CD14-positive monocyte (primary cell): ENCODE data around the gene ATG4B. TPM values are rescaled to one million over a fixed set of nuclear protein-coding genes. Genes with fewer than 3 reads are reported as not detected.

Experiments
- DNase-seq, 3 donors: peaks; one replicate each; pipeline ENCODE4 v3.0.0-alpha.2; 2011 to 2022
- H2AFZ ChIP-seq: 2 replicates; pipeline ENCODE4 v1.6.0; 2012; ENCODE audit warnings: mild to moderate bottlenecking, low read depth, low read length, inconsistent platforms; ENCODE audit not compliant: insufficient read depth, poor library complexity, severe bottlenecking
- H3K27ac ChIP-seq, 2 donors: 1 replicate in 1 of 2; 2 replicates in 1 of 2; pipeline ENCODE4 v1.5.1; 2012 to 2013; ENCODE audit warnings: low read length in 2 of 2, control low read depth in 1 of 2, inconsistent platforms in 1 of 2, low read depth in 1 of 2, mild to moderate bottlenecking in 1 of 2
- H3K27me3 ChIP-seq, 2 donors: one replicate each; pipeline versions ENCODE4 v1.6.0 to v1.6.1; 2011 to 2013; ENCODE audit warnings: low read length in 2 of 2; ENCODE audit not compliant: control insufficient read depth in 2 of 2, insufficient read depth in 2 of 2
- H3K36me3 ChIP-seq, 2 donors: replicated peaks in 1 of 2; 1 replicate in 1 of 2; 2 replicates in 1 of 2; pipeline versions ENCODE4 v1.5.1 to v1.6.1; 2012 to 2013; ENCODE audit warnings: low read length in 2 of 2, control low read depth in 1 of 2, inconsistent platforms in 1 of 2, mild to moderate bottlenecking in 1 of 2; ENCODE audit not compliant: insufficient read depth in 2 of 2, control insufficient read depth in 1 of 2
- H3K4me1 ChIP-seq, 2 donors: 1 replicate in 1 of 2; 2 replicates in 1 of 2; pipeline versions ENCODE4 v1.5.1 to v1.6.1; 2012 to 2013; ENCODE audit warnings: low read length in 2 of 2, control low read depth in 1 of 2, inconsistent platforms in 1 of 2, mild to moderate bottlenecking in 1 of 2, moderate library complexity in 1 of 2; ENCODE audit not compliant: insufficient read depth in 2 of 2, control insufficient read depth in 1 of 2
- H3K4me2 ChIP-seq: replicated peaks from 2 replicates; pipeline ENCODE3; 2012; ENCODE audit warnings: low read length, moderate library complexity, mild to moderate bottlenecking; ENCODE audit not compliant: poor library complexity, severe bottlenecking; ENCODE audit errors: extremely low read depth
- H3K4me3 ChIP-seq, 3 experiments: fragments of 200-600 bp in 1 of 3; sonication (generic) in 1 of 3; replicated peaks in 1 of 3; 1 replicate in 2 of 3; 2 replicates in 1 of 3; pipeline ENCODE4 v1.5.1; 2011 to 2013; ENCODE audit warnings: low read length in 3 of 3, mild to moderate bottlenecking in 3 of 3, control low read depth in 2 of 3, low read depth in 2 of 3, inconsistent platforms in 1 of 3, moderate library complexity in 1 of 3
- H3K79me2 ChIP-seq: 2 replicates; pipeline ENCODE4 v1.6.0; 2012; ENCODE audit warnings: mild to moderate bottlenecking, control low read depth, inconsistent platforms, low read length, moderate library complexity; ENCODE audit not compliant: insufficient read depth
- H3K9ac ChIP-seq: 2 replicates; pipeline ENCODE4 v1.6.0; 2017; ENCODE audit warnings: low read length, mild to moderate bottlenecking; ENCODE audit not compliant: insufficient read depth, poor library complexity, severe bottlenecking
- H3K9me3 ChIP-seq, 2 donors: replicated peaks in 1 of 2; 1 replicate in 1 of 2; 2 replicates in 1 of 2; pipeline versions ENCODE4 v1.5.1 to v1.6.1; 2012 to 2013; ENCODE audit warnings: low read length in 2 of 2, control low read depth in 1 of 2; ENCODE audit not compliant: control insufficient read depth in 1 of 2, insufficient read depth in 1 of 2
- H4K20me1 ChIP-seq: 2 replicates; pipeline ENCODE4 v1.6.0; 2012; ENCODE audit warnings: mild to moderate bottlenecking, low read length, control low read depth, moderate library complexity; ENCODE audit not compliant: insufficient read depth
- H3K27ac Mint-ChIP-seq, 7 donors: one replicate each; pipeline ENCODE4 v1.8.0; 2020; ENCODE audit warnings: mild to moderate bottlenecking in 7 of 7, mixed read lengths in 7 of 7, moderate library complexity in 6 of 7, inconsistent platforms in 2 of 7
- H3K27me3 Mint-ChIP-seq, 3 donors: one replicate each; pipeline ENCODE4 v1.8.0; 2021 to 2022; ENCODE audit warnings: low read depth in 3 of 3, mild to moderate bottlenecking in 3 of 3, mixed read lengths in 3 of 3, moderate library complexity in 3 of 3, inconsistent platforms in 1 of 3
- H3K36me3 Mint-ChIP-seq, 2 donors: one replicate each; pipeline ENCODE4 v1.8.0; 2020; ENCODE audit warnings: mixed read lengths in 2 of 2, inconsistent platforms in 1 of 2, mild to moderate bottlenecking in 1 of 2
- H3K4me1 Mint-ChIP-seq: one replicate; pipeline ENCODE4 v1.8.0; 2020; ENCODE audit warnings: mild to moderate bottlenecking, mixed read lengths
- H3K4me3 Mint-ChIP-seq, 2 donors: one replicate each; pipeline ENCODE4 v1.8.0; 2020; ENCODE audit warnings: mild to moderate bottlenecking in 2 of 2, mixed read lengths in 2 of 2, moderate library complexity in 1 of 2
- H3K9me3 Mint-ChIP-seq, 7 donors: one replicate each; pipeline ENCODE4 v1.8.0; 2020 to 2022; ENCODE audit warnings: mixed read lengths in 7 of 7, mild to moderate bottlenecking in 6 of 7, moderate library complexity in 6 of 7, inconsistent platforms in 2 of 7
- CTCF ChIP-seq: fragments of 200-600 bp; IDR thresholded peaks from one replicate; pipeline ENCODE4 v1.8.0; 2022; ENCODE audit warnings: antibody characterized with exemption, mild to moderate bottlenecking
- WGBS: methylation state at CpG from one replicate; pipeline ENCODE4 v1.1.5; 2013; ENCODE audit warnings: missing lambda C conversion rate; ENCODE audit not compliant: insufficient coverage; 5-methylcytosine and 5-hydroxymethylcytosine counted together
- intact Hi-C, 2 donors: fragments of 100-400 bp; cut with micrococcal nuclease; formaldehyde crosslinking; loops; one replicate each; pipeline versions ENCODE4 v1.15.0 to v1.15.1; 2023
- polyA plus RNA-seq, 3 donors: library from polyadenylated mRNA; depleted of rRNA in 1 of 3; unstranded in 2 of 3; stranded (reverse) in 1 of 3; fragments of 300-500 nt in 2 of 3; fragments of >200 nt in 1 of 3; fragmentation: Illumina TruSeq in 2 of 3; gene quantifications; 1 replicate in 2 of 3; 2 replicates in 1 of 3; pipeline ENCODE4 v1.2.3, GENCODE V29; 2012 to 2021

The ATG4B gene
- polyA plus RNA-seq, 3 donors: 54.5 to 202 (median 58.9) TPM

- 90% methylated on average over 2 of the region's 6 CpGs for whole genome bisulfite sequencing
These were observed 37.9 kb upstream of the ATG4B start for GRCh38 chr2:241599615-241600014.

GRCh38 chr2:241601841-241602240 is 35.7 kb upstream of the ATG4B start:
- peaks cover 0 to 2% (median 1%) of the 10 kb centered on the region in 3 donors for H3K27me3 Mint-ChIP-seq
- no peaks in the 10 kb centered on the region for H3K4me1 Mint-ChIP-seq
- Histone ChIP-seq H3K27me3 (no peaks in the 10 kb centered on the region), H3K79me2 (no peaks in the 10 kb centered on the region), H3K4me3 (no peak overlapping the region), H3K27ac (no peak overlapping the region), H3K9ac (no peak overlapping the region), H4K20me1 (no peaks in the 10 kb centered on the region), H2AFZ (no peak overlapping the region), H3K4me1 (no peaks in the 10 kb centered on the region), H3K36me3 (peaks cover 60 to 91% of the 10 kb centered on the region in 2 donors), H3K4me2 (no peak overlapping the region), H3K9me3 (no peaks in the 10 kb centered on the region)
- no peak for TF ChIP-seq CTCF
- H3K4me3 Mint-ChIP-seq: no peak overlapping the region
- peaks cover 73 to 96% of the 10 kb centered on the region in 2 donors for H3K36me3 Mint-ChIP-seq
- intact Hi-C loops: no loop called here
- peaks cover 0 to 1% (median 0%) of the 10 kb centered on the region in 7 donors for H3K9me3 Mint-ChIP-seq
- DNase-seq: no peak
- WGBS: 96% methylated on average over 12 of the region's 13 CpGs
- peak overlapping the region in 1 of 7 donors; percentile 38 for H3K27ac Mint-ChIP-seq

More at GRCh38 chr2:241599615-241600014, 37.9 kb upstream of the ATG4B start:
- no peak overlapping the region for H3K27ac ChIP-seq
- Mint-ChIP-seq H3K36me3 (peaks cover 63 to 92% of the 10 kb centered on the region in 2 donors), H3K4me3 (no peak overlapping the region), H3K9me3 (peaks cover 0 to 1% (median 0%) of the 10 kb centered on the region in 7 donors), H3K4me1 (no peaks in the 10 kb centered on the region), H3K27me3 (peaks cover 0 to 2% (median 1%) of the 10 kb centered on the region in 3 donors), H3K27ac (no peak overlapping the region)
- no peaks in the 10 kb centered on the region for H3K27me3 ChIP-seq
- H2AFZ ChIP-seq: no peak overlapping the region
- intact Hi-C loops: no loop called here
- no peak for DNase-seq
- H3K79me2 ChIP-seq: no peaks in the 10 kb centered on the region
- H3K9ac ChIP-seq: no peak overlapping the region
- H3K36me3 ChIP-seq: peaks cover 41 to 86% of the 10 kb centered on the region in 2 donors
- no peak overlapping the region for H3K4me3 ChIP-seq
- H3K4me1 ChIP-seq: no peaks in the 10 kb centered on the region
- no peaks in the 10 kb centered on the region for H3K9me3 ChIP-seq
- no peaks in the 10 kb centered on the region for H4K20me1 ChIP-seq
- H3K4me2 ChIP-seq: no peak overlapping the region
- TF ChIP-seq CTCF: no peak
